Lung (tissue), 12 donors: ENCODE measurements around the gene PPP1R9B. TPM values are rescaled to one million over a fixed set of nuclear protein-coding genes. Genes with fewer than 3 reads are reported as not detected.

ENCODE experiments used
- ATAC-seq: fragments of 200-7000 bp; cut with Tn5 transposase; one replicate; pipeline ENCODE4 v1.9.1; 2020; ENCODE audit warnings: moderate number of reproducible peaks; ENCODE audit not compliant: insufficient read depth, low FRiP score
- DNase-seq, 3 donors: peaks; one replicate each; pipeline ENCODE4 v3.0.0-alpha.2; 2013 to 2017
- H3K27ac ChIP-seq, 2 donors: one replicate each; pipeline ENCODE4 v1.5.1; 2013; ENCODE audit warnings: mild to moderate bottlenecking in 2 of 2, moderate library complexity in 2 of 2, control low read depth in 1 of 2, inconsistent platforms in 1 of 2, low read depth in 1 of 2, low read length in 1 of 2
- H3K27me3 ChIP-seq, 3 donors: one replicate each; pipeline ENCODE4 v1.5.1; 2013; ENCODE audit warnings: low read length in 2 of 3; ENCODE audit not compliant: control insufficient read depth in 3 of 3, insufficient read depth in 3 of 3
- H3K36me3 ChIP-seq, 4 donors: one replicate each; pipeline ENCODE4 v1.5.1; 2013; ENCODE audit warnings: low read length in 4 of 4, mild to moderate bottlenecking in 1 of 4, moderate library complexity in 1 of 4; ENCODE audit not compliant: control insufficient read depth in 4 of 4, insufficient read depth in 4 of 4
- H3K4me1 ChIP-seq, 5 donors: one replicate each; pipeline ENCODE4 v1.5.1; 2013; ENCODE audit warnings: low read length in 5 of 5, mild to moderate bottlenecking in 2 of 5, moderate library complexity in 1 of 5; ENCODE audit not compliant: control insufficient read depth in 5 of 5, insufficient read depth in 5 of 5
- H3K4me3 ChIP-seq: one replicate; pipeline ENCODE4 v1.5.1; 2013; ENCODE audit warnings: mild to moderate bottlenecking, control low read depth, moderate library complexity
- H3K9ac ChIP-seq, 2 donors: one replicate each; pipeline ENCODE4 v1.5.1; 2013; ENCODE audit warnings: low read length in 2 of 2, control low read depth in 1 of 2; ENCODE audit not compliant: insufficient read depth in 1 of 2
- H3K9me3 ChIP-seq, 4 donors: one replicate each; pipeline ENCODE4 v1.5.1; 2013; ENCODE audit warnings: low read length in 3 of 4, mild to moderate bottlenecking in 1 of 4, moderate library complexity in 1 of 4; ENCODE audit not compliant: control insufficient read depth in 4 of 4, insufficient read depth in 3 of 4
- WGBS, 2 donors: extraction: QIAGEN DNeasy Blood & Tissue Kit; methylation state at CpG; one replicate each; pipeline ENCODE4 v1.1.7; 2013; 5-methylcytosine and 5-hydroxymethylcytosine counted together
- polyA plus RNA-seq, 2 donors: library from polyadenylated mRNA; stranded (reverse); fragments of 200-250 nt; gene quantifications; one replicate each; pipeline ENCODE4 v1.2.1, GENCODE V29; 2013
- total RNA-seq, 2 donors: library from RNA; depleted of rRNA in 1 of 2; stranded (reverse); fragments of >200 nt in 1 of 2; gene quantifications; one replicate each; pipeline ENCODE4 v1.2.1, GENCODE V29; 2014 to 2021
- TF ChIP-seq, protein P1 (sequence below): IDR thresholded peaks from 2 replicates; pipeline ENCODE4 v1.5.1; 2012; ENCODE audit warnings: mild to moderate bottlenecking; ENCODE audit errors: control extremely low read depth, extremely low read depth
- donor health status: control.
- donor health status: control.
- donor health status: Bipolar disorder and iron deficiency.
- donor health status: healthy.
- donor health status: DM: yes; HTN: yes; CAD: no.

PPP1R9B gene
- total and polyA plus RNA-seq, 4 donors = 31.7 to 77.4 (median 49.8) TPM

DNA sequence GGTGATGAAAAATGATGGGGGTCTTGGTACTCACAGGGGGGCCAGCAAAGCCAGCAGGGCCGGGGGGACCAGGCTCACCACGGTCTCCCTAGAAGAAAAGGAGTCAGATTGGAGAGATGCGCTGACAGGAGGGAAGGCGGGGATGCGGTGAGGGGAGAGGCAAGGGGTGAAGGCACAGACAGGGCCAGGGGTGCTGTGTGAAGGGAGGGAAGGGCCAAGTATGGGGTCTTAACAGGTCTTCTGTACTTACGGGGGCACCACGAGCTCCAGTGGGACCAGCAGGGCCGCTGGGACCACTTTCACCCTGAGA, 39.8 kb upstream of the PPP1R9B start:
- DNase-seq (no peak), ATAC-seq (no peak)
- Histone ChIP-seq H3K27ac (no peak overlapping the region), H3K9ac (no peak overlapping the region), H3K9me3 (no peaks in the 10 kb centered on the region), H3K4me1 (peaks cover 0 to 21% (median 0%) of the 10 kb centered on the region in 5 donors), H3K4me3 (no peak overlapping the region), H3K36me3 (peaks cover 4 to 83% (median 46%) of the 10 kb centered on the region in 4 donors), H3K27me3 (no peaks in the 10 kb centered on the region)
- WGBS, 2 donors = 89 to 96% methylated on average over 8 of the region's 8 CpGs
- TF ChIP-seq, protein P1, sequence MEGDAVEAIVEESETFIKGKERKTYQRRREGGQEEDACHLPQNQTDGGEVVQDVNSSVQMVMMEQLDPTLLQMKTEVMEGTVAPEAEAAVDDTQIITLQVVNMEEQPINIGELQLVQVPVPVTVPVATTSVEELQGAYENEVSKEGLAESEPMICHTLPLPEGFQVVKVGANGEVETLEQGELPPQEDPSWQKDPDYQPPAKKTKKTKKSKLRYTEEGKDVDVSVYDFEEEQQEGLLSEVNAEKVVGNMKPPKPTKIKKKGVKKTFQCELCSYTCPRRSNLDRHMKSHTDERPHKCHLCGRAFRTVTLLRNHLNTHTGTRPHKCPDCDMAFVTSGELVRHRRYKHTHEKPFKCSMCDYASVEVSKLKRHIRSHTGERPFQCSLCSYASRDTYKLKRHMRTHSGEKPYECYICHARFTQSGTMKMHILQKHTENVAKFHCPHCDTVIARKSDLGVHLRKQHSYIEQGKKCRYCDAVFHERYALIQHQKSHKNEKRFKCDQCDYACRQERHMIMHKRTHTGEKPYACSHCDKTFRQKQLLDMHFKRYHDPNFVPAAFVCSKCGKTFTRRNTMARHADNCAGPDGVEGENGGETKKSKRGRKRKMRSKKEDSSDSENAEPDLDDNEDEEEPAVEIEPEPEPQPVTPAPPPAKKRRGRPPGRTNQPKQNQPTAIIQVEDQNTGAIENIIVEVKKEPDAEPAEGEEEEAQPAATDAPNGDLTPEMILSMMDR = no peak

DNA sequence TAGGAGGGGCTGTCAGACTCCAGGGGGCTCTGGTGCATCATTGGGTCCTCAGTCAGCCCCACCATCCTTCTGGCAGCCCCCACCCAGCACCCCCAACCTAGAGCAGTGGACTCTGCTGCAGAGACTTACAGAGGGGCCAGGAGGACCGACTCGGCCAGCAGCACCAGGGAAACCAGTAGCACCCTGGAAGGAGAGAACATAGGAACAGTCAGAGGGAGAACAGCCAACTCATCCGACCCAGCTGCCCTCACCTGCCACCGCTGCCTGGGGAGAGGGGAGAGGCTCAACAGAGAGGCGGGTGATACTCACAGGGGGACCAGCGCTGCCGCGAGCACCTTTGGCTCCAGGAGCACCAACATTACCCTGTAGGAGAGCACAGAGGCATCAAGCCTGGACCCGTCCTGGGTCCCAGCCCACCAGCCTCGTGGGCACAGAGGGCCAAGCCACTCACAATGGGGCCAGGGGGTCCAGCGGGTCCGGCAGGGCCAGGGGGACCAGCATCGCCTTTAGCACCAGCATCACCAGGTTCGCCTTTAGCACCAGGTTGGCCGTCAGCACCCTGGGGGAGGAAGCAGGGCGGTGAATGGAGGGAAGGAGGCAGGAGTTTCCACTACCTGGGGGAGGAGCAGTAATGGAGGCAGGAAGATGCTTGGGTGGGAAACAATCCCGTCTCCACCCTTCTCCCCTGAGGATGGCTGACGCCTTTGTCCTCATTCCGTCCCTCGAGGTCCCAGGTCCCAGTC, 39.2 kb upstream of the PPP1R9B start:
- Histone ChIP-seq H3K9ac (no peak overlapping the region), H3K4me1 (peaks cover 0 to 21% (median 0%) of the 10 kb centered on the region in 5 donors), H3K9me3 (no peaks in the 10 kb centered on the region), H3K4me3 (no peak overlapping the region), H3K36me3 (peaks cover 4 to 81% (median 43%) of the 10 kb centered on the region in 4 donors), H3K27me3 (no peaks in the 10 kb centered on the region), H3K27ac (no peak overlapping the region)
- WGBS, 2 donors = 85 to 92% methylated on average over 20 of the region's 20 CpGs
- TF ChIP-seq, protein P1 = no peak
- no peak for ATAC-seq
- DNase-seq = no peak

DNA sequence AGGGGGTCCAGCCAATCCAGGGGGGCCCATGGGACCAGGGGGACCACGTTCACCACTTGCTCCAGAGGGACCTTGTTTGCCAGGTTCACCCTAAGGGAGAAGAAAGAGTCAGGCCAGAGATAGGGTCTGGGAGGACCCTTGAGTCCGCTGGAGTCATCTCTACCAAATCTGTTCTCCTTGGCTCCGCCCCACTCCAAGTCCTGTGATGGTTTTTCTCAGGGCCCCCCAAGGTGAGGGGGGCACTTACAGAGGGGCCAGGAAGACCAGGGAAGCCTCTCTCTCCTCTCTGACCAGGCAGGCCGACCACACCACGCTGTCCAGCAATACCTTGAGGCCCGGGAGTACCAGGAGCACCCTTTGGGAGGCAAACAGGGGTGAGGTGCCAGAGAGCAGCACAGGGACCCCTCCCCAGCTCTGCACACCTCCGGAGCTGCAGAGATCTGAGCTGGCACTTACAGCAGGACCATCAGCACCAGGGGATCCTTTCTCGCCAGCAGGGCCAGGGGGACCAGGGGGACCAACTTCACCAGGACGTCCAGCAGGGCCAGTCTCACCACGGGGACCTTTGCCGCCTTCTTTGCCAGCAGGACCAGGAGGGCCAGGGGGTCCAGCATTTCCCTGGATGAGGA, 38.6 kb upstream of the PPP1R9B start:
- no peak overlapping the region for H3K9ac ChIP-seq
- 81 to 86% methylated on average over 11 of the region's 11 CpGs for WGBS, 2 donors
- H3K27ac ChIP-seq = no peak overlapping the region
- peaks cover 4 to 74% (median 40%) of the 10 kb centered on the region in 4 donors for H3K36me3 ChIP-seq
- no peak for ATAC-seq
- no peak for DNase-seq
- H3K4me3 ChIP-seq = no peak overlapping the region
- TF ChIP-seq, protein P1 = no peak
- no peaks in the 10 kb centered on the region for H3K27me3 ChIP-seq
- H3K4me1 ChIP-seq = peaks cover 0 to 16% (median 0%) of the 10 kb centered on the region in 5 donors
- no peaks in the 10 kb centered on the region for H3K9me3 ChIP-seq
